ENCODE measurements around the gene FLOT2. TPM values are rescaled to one million over a fixed set of nuclear protein-coding genes. Genes with fewer than 3 reads are reported as not detected.

The FLOT2 gene
- total RNA-seq, 2 experiments from 2014 or later = 79.7 to 85.1 TPM

- peaks cover 80% of the 10 kb centered on the region for H3K36me3 Mint-ChIP-seq (ENCODE audit: low read depth)
- no peak overlapping the region for H3K27ac Mint-ChIP-seq
- CTCF ChIA-PET = interaction anchor here (0.7 to 1.7 kb wide), 4 partner anchors 11 to 181 kb away, joined by 3 to 6 read pairs (median 3); no protein-coding TSS in a partner anchor
Measured at GRCh38 chr17:28907709-28908475, 10.4 kb upstream of the FLOT2 start.

GRCh38 chr17:28906706-28907438, 9.3 kb upstream of the FLOT2 start:
- intact Hi-C loops (cut with DNase I, micrococcal nuclease) = loop anchor here in 1 of 2 experiments (1.0 kb wide), 1 partner anchor 13 kb away; no protein-coding TSS in a partner anchor
- no peaks in the 10 kb centered on the region for H3K9me3 Mint-ChIP-seq
- H3K4me3 ChIP-seq (ENCODE audit: low read length) = no peak overlapping the region
- DNase-seq (no peak), ATAC-seq (ENCODE audit: poor library complexity) (no peak)
- ChIA-PET CTCF (interaction anchor here (1.0 to 1.7 kb wide), 3 partner anchors 10 to 180 kb away, joined by 3 to 6 read pairs (median 5); no protein-coding TSS in a partner anchor), POLR2A (interaction anchor here (1.6 to 1.9 kb wide), 2 partner anchors 43 to 45 kb away, joined by 5 to 7 read pairs; partner anchors contain the start of gene PHF12)
- peaks cover 74% of the 10 kb centered on the region for H3K36me3 Mint-ChIP-seq (ENCODE audit: low read depth)
- no peak overlapping the region for H3K4me3 Mint-ChIP-seq
- peak overlapping the region; percentile 55 for H3K27ac Mint-ChIP-seq
- H3K27me3 ChIP-seq (ENCODE audit: control insufficient read depth in 1 of 2, insufficient read depth in 2 of 2, low read length in 2 of 2) = no peaks in the 10 kb centered on the region
- TF ChIP-seq CTCF (IDR thresholded peaks at IDR 0.05) = no peak
- peaks cover 63% of the 10 kb centered on the region for H3K36me3 ChIP-seq (ENCODE audit: insufficient read depth, low read length)
- no peaks in the 10 kb centered on the region for H3K27me3 Mint-ChIP-seq
- H3K4me1 Mint-ChIP-seq (ENCODE audit: low read depth) = peaks cover 12% of the 10 kb centered on the region
- no peaks in the 10 kb centered on the region for H3K9me3 ChIP-seq (ENCODE audit: control insufficient read depth in 1 of 2, insufficient read depth in 1 of 2, low read length in 2 of 2)
- H3K4me1 ChIP-seq (ENCODE audit: insufficient read depth, low read length) = peaks cover 12% of the 10 kb centered on the region
- H3K27ac ChIP-seq (ENCODE audit: low read depth in 1 of 2, low read length in 2 of 2) = no peak overlapping the region

More at GRCh38 chr17:28907709-28908475, 10.4 kb upstream of the FLOT2 start:
- intact Hi-C loops (cut with DNase I, micrococcal nuclease) = no loop called here
- Histone ChIP-seq H3K4me3 (ENCODE audit: low read length) (no peak overlapping the region), H3K27ac (ENCODE audit: low read depth in 1 of 2, low read length in 2 of 2) (no peak overlapping the region), H3K9me3 (ENCODE audit: control insufficient read depth in 1 of 2, insufficient read depth in 1 of 2, low read length in 2 of 2) (no peaks in the 10 kb centered on the region), H3K4me1 (ENCODE audit: insufficient read depth, low read length) (peaks cover 8% of the 10 kb centered on the region), H3K27me3 (ENCODE audit: control insufficient read depth in 1 of 2, insufficient read depth in 2 of 2, low read length in 2 of 2) (no peaks in the 10 kb centered on the region), H3K36me3 (ENCODE audit: insufficient read depth, low read length) (peaks cover 73% of the 10 kb centered on the region)
- POLR2A ChIA-PET = interaction anchor here (1.3 to 1.9 kb wide), 4 partner anchors 14 to 180 kb away, joined by 4 to 7 read pairs (median 6); partner anchors contain the start of gene PHF12
- DNase-seq = no peak
- Mint-ChIP-seq H3K4me3 (no peak overlapping the region), H3K4me1 (ENCODE audit: low read depth) (peaks cover 6% of the 10 kb centered on the region), H3K9me3 (no peaks in the 10 kb centered on the region), H3K27me3 (no peaks in the 10 kb centered on the region)
- TF ChIP-seq CTCF (IDR thresholded peaks at IDR 0.05) = no peak
- ATAC-seq (ENCODE audit: poor library complexity) = no peak

- POLR2A ChIA-PET = interaction anchor here (1.9 kb wide), 1 partner anchor 45 kb away, joined by 5 read pairs; the partner anchor contains the start of gene PHF12
- no peak for TF ChIP-seq CTCF (IDR thresholded peaks at IDR 0.05)
Measured at GRCh38 chr17:28906276-28906675, 8.7 kb upstream of the FLOT2 start.

More at GRCh38 chr17:28906276-28906675, 8.7 kb upstream of the FLOT2 start:
- no peak for DNase-seq
- H3K36me3 ChIP-seq (ENCODE audit: insufficient read depth, low read length) = peaks cover 57% of the 10 kb centered on the region
- Mint-ChIP-seq H3K4me1 (ENCODE audit: low read depth) (peaks cover 17% of the 10 kb centered on the region), H3K36me3 (ENCODE audit: low read depth) (peaks cover 72% of the 10 kb centered on the region), H3K27me3 (no peaks in the 10 kb centered on the region), H3K4me3 (no peak overlapping the region), H3K27ac (peak overlapping the region; percentile 55), H3K9me3 (no peaks in the 10 kb centered on the region)
- no peak for ATAC-seq (ENCODE audit: poor library complexity)
- H3K4me1 ChIP-seq (ENCODE audit: insufficient read depth, low read length) = peaks cover 18% of the 10 kb centered on the region
- CTCF ChIA-PET = interaction anchor here (1.4 kb wide), 1 partner anchor 11 kb away, joined by 5 read pairs; no protein-coding TSS in a partner anchor
- H3K27ac ChIP-seq (ENCODE audit: low read depth in 1 of 2, low read length in 2 of 2) = no peak overlapping the region
- no peak overlapping the region for H3K4me3 ChIP-seq (ENCODE audit: low read length)
- intact Hi-C loops (cut with DNase I, micrococcal nuclease) = loop anchor here in 1 of 2 experiments (1.0 kb wide), 1 partner anchor 14 kb away; no protein-coding TSS in a partner anchor
- H3K27me3 ChIP-seq (ENCODE audit: control insufficient read depth in 1 of 2, insufficient read depth in 2 of 2, low read length in 2 of 2) = no peaks in the 10 kb centered on the region
- no peaks in the 10 kb centered on the region for H3K9me3 ChIP-seq (ENCODE audit: control insufficient read depth in 1 of 2, insufficient read depth in 1 of 2, low read length in 2 of 2)

Data from CD4-positive, alpha-beta T cell (primary cell).